H9 (cell line): ENCODE results near the gene LRFN2. TPM values are rescaled to one million over a fixed set of nuclear protein-coding genes. Genes with fewer than 3 reads are reported as not detected.

Experiments
- DNase-seq: peaks from one replicate; pipeline ENCODE4 v3.0.0-alpha.2; 2017
- H2AFZ ChIP-seq: one replicate; pipeline ENCODE4 v1.6.1; 2013; ENCODE audit warnings: mild to moderate bottlenecking, low read length, control low read depth, moderate library complexity
- H2AK5ac ChIP-seq: 2 replicates; pipeline ENCODE4 v1.6.1; 2013; ENCODE audit warnings: low read length, control low read depth, mixed read lengths; ENCODE audit not compliant: insufficient read length
- H2BK120ac ChIP-seq: one replicate; pipeline ENCODE4 v1.6.1; 2013; ENCODE audit warnings: low read depth, mild to moderate bottlenecking, low read length, control low read depth, inconsistent platforms; ENCODE audit not compliant: poor library complexity, severe bottlenecking
- H2BK12ac ChIP-seq: 2 replicates; pipeline ENCODE4 v1.6.1; 2013; ENCODE audit warnings: low read length, control low read depth, mixed read lengths, low read depth; ENCODE audit not compliant: insufficient read length
- H2BK15ac ChIP-seq: 2 replicates; pipeline ENCODE4 v1.6.1; 2013; ENCODE audit warnings: low read depth, low read length, control low read depth
- H2BK20ac ChIP-seq: one replicate; pipeline ENCODE4 v1.6.1; 2013; ENCODE audit warnings: low read depth, mild to moderate bottlenecking, low read length, control low read depth, inconsistent platforms; ENCODE audit not compliant: poor library complexity, severe bottlenecking
- H2BK5ac ChIP-seq: 2 replicates; pipeline ENCODE4 v1.6.1; 2013; ENCODE audit warnings: low read length, control low read depth, mixed read lengths; ENCODE audit not compliant: insufficient read length
- H3K14ac ChIP-seq: 2 replicates; pipeline ENCODE4 v1.6.1; 2013; ENCODE audit warnings: low read length, control low read depth; ENCODE audit not compliant: insufficient read depth
- H3K18ac ChIP-seq: 2 replicates; pipeline ENCODE4 v1.6.1; 2013; ENCODE audit warnings: low read depth, mild to moderate bottlenecking, mixed read lengths, low read length, control low read depth; ENCODE audit not compliant: insufficient read length
- H3K23ac ChIP-seq: 2 replicates; pipeline ENCODE4 v1.6.1; 2013; ENCODE audit warnings: low read length, control low read depth, mixed read lengths, low read depth; ENCODE audit not compliant: insufficient read length
- H3K23me2 ChIP-seq: 2 replicates; pipeline ENCODE4 v1.6.1; 2013; ENCODE audit warnings: low read depth, mild to moderate bottlenecking, mixed read lengths, low read length, control low read depth; ENCODE audit not compliant: insufficient read length, poor library complexity, severe bottlenecking
- H3K27ac ChIP-seq: 2 replicates; pipeline ENCODE4 v1.5.1; 2013; ENCODE audit warnings: low read length, control low read depth, mixed read lengths, low read depth; ENCODE audit not compliant: insufficient read length
- H3K27me3 ChIP-seq: 2 replicates; pipeline ENCODE4 v1.6.1; 2013; ENCODE audit warnings: low read length, control low read depth, inconsistent platforms; ENCODE audit not compliant: insufficient read depth
- H3K4ac ChIP-seq: 2 replicates; pipeline ENCODE4 v1.6.1; 2013; ENCODE audit warnings: low read depth, mild to moderate bottlenecking, control low read depth, inconsistent platforms, low read length, moderate library complexity
- H3K4me1 ChIP-seq: 2 replicates; pipeline ENCODE4 v1.6.1; 2013; ENCODE audit warnings: low read length, control low read depth, inconsistent platforms; ENCODE audit not compliant: insufficient read depth
- H3K4me2 ChIP-seq: 2 replicates; pipeline ENCODE4 v1.6.1; 2013; ENCODE audit warnings: low read length, control low read depth, mixed read lengths; ENCODE audit not compliant: insufficient read length, insufficient read depth
- H3K56ac ChIP-seq: 2 replicates; pipeline ENCODE4 v1.6.1; 2013; ENCODE audit warnings: low read depth, mild to moderate bottlenecking, mixed read lengths, low read length, control low read depth; ENCODE audit not compliant: insufficient read length
- H3K79me1 ChIP-seq: 2 replicates; pipeline ENCODE4 v1.6.1; 2013; ENCODE audit warnings: low read depth, mild to moderate bottlenecking, moderate library complexity, low read length, control low read depth, inconsistent platforms; ENCODE audit not compliant: insufficient read depth, poor library complexity, severe bottlenecking
- H3K79me2 ChIP-seq: 2 replicates; pipeline ENCODE4 v1.6.1; 2013; ENCODE audit warnings: low read length, control low read depth, inconsistent platforms; ENCODE audit not compliant: insufficient read depth
- H3K9ac ChIP-seq: 2 replicates; pipeline ENCODE4 v1.6.1; 2013; ENCODE audit warnings: low read length, control low read depth, mixed read lengths; ENCODE audit not compliant: insufficient read length; ENCODE audit errors: extremely low read depth
- H3K9me3 ChIP-seq: one replicate; pipeline ENCODE4 v1.6.1; 2013; ENCODE audit warnings: low read depth, low read length, inconsistent platforms; ENCODE audit not compliant: control insufficient read depth
- H3T11ph ChIP-seq: one replicate; pipeline ENCODE4 v1.6.1; 2013; ENCODE audit warnings: mild to moderate bottlenecking, low read length, control low read depth, inconsistent platforms
- H4K20me1 ChIP-seq: one replicate; pipeline ENCODE4 v1.6.1; 2013; ENCODE audit not compliant: control insufficient read depth, insufficient read length, insufficient read depth
- H4K5ac ChIP-seq: 2 replicates; pipeline ENCODE4 v1.6.1; 2013; ENCODE audit warnings: low read depth, mild to moderate bottlenecking, mixed read lengths, low read length, control low read depth; ENCODE audit not compliant: insufficient read length
- H4K8ac ChIP-seq: replicated peaks from 2 replicates; pipeline ENCODE4 v1.6.1; 2013; ENCODE audit warnings: low read length, control low read depth, mixed read lengths, low read depth; ENCODE audit not compliant: insufficient read length
- H4K91ac ChIP-seq: 2 replicates; pipeline ENCODE4 v1.6.1; 2013; ENCODE audit warnings: low read depth, mild to moderate bottlenecking, moderate library complexity, mixed read lengths, low read length, control low read depth; ENCODE audit not compliant: insufficient read length
- H3K27ac Mint-ChIP-seq, 3 experiments: 2 replicates in 2 of 3; 3 replicates in 1 of 3; pipeline ENCODE4 v1.8.0; 2020 to 2021; ENCODE audit warnings: mixed read lengths in 3 of 3, mild to moderate bottlenecking in 1 of 3, moderate library complexity in 1 of 3
- H3K27me3 Mint-ChIP-seq: 2 replicates; pipeline ENCODE4 v1.8.0; 2021; ENCODE audit warnings: low read depth, mild to moderate bottlenecking, moderate library complexity, mixed read lengths
- H3K36me3 Mint-ChIP-seq, 3 experiments: 2 replicates in 2 of 3; 3 replicates in 1 of 3; pipeline ENCODE4 v1.8.0; 2020 to 2021; ENCODE audit warnings: low read depth in 3 of 3, mixed read lengths in 3 of 3; ENCODE audit not compliant: insufficient read depth in 1 of 3
- H3K4me1 Mint-ChIP-seq, 2 experiments: 2 replicates each; pipeline ENCODE4 v1.8.0; 2020; ENCODE audit warnings: mixed read lengths in 2 of 2
- H3K4me3 Mint-ChIP-seq, 2 experiments: 2 replicates in 1 of 2; 3 replicates in 1 of 2; pipeline ENCODE4 v1.8.0; 2020 to 2021; ENCODE audit warnings: mild to moderate bottlenecking in 2 of 2, mixed read lengths in 2 of 2, moderate library complexity in 1 of 2
- H3K9me3 Mint-ChIP-seq, 2 experiments: 2 replicates in 1 of 2; 3 replicates in 1 of 2; pipeline ENCODE4 v1.8.0; 2020; ENCODE audit warnings: mild to moderate bottlenecking in 2 of 2, mixed read lengths in 2 of 2, moderate library complexity in 1 of 2
- WGBS: extraction: QIAGEN DNeasy Blood & Tissue Kit; methylation state at CpG from one replicate; pipeline ENCODE4 v1.1.7; 2013; ENCODE audit warnings: missing lambda C conversion rate, low lambda C conversion rate, mixed read lengths; ENCODE audit not compliant: insufficient read length; ENCODE audit errors: extremely low coverage; 5-methylcytosine and 5-hydroxymethylcytosine counted together
- total RNA-seq: library from RNA; stranded (reverse); gene quantifications from 2 replicates; pipeline ENCODE4 v1.2.1, GENCODE V29; 2021
- TF ChIP-seq, protein P1 (sequence below): fragments of 200-600 bp; sonication (generic); conservative IDR thresholded peaks from 3 replicates; pipeline ENCODE4 v1.8.0; 2021; ENCODE audit warnings: antibody characterized with exemption, mild to moderate bottlenecking

LRFN2 gene
- total RNA-seq, 1 experiment from 2014 or later, result 0.11 TPM

DNA sequence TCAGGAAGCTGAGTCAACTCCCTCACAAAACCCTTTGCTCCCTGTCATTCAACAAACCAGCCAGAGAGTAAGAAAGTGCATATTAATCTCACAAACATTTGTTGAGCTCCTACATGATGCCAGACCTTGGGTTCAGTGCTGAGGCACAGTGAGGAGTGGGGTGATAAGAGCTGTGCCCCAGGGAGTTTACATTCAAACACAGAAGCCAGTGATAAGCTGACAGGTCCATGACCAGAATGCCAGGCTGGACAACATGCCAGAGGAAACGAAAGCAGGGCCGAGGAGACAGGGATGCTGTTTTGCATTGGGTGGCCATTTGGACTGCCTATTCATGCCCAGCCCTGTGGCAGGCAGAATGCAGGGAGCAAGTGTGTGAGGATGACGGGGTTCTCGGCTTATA lies 76.7 kb downstream of the LRFN2 start:
- H3K23me2 ChIP-seq, result peaks cover 5% of the 10 kb centered on the region
- H3T11ph ChIP-seq, result no peak overlapping the region
- H4K20me1 ChIP-seq, result no peaks in the 10 kb centered on the region
- no peak overlapping the region for H2BK20ac ChIP-seq
- H3K18ac ChIP-seq, result no peak overlapping the region
- Mint-ChIP-seq H3K27ac (no peak overlapping the region; a peak in 1 of 7 replicates), H3K4me3 (no peak overlapping the region), H3K27me3 (no peaks in the 10 kb centered on the region; the same call in 1 of the 2 replicates), H3K9me3 (no peaks in the 10 kb centered on the region), H3K4me1 (peaks cover 5 to 19% of the 10 kb centered on the region in 2 experiments; a peak in 3 of 4 replicates), H3K36me3 (no peaks in the 10 kb centered on the region)
- no peaks in the 10 kb centered on the region for H3K79me2 ChIP-seq
- no peak overlapping the region for H2BK120ac ChIP-seq
- H3K4me1 ChIP-seq, result peaks cover 4% of the 10 kb centered on the region; the same call in 1 of the 2 replicates
- no peak overlapping the region for H3K27ac ChIP-seq
- no peak for DNase-seq
- no peak overlapping the region for H3K56ac ChIP-seq
- no CpG with 5 or more reads among the region's 4 CpGs for WGBS
- H3K9me3 ChIP-seq, result no peaks in the 10 kb centered on the region
- no peak overlapping the region for H2AK5ac ChIP-seq
- no peak overlapping the region for H4K91ac ChIP-seq
- H4K5ac ChIP-seq, result no peak overlapping the region
- H4K8ac ChIP-seq, result no peak overlapping the region
- H2BK15ac ChIP-seq, result no peak overlapping the region
- H2BK12ac ChIP-seq, result no peak overlapping the region
- no peak overlapping the region for H3K14ac ChIP-seq
- H2BK5ac ChIP-seq, result no peak overlapping the region
- no peak overlapping the region for H3K4ac ChIP-seq
- H3K4me2 ChIP-seq, result no peak overlapping the region
- H2AFZ ChIP-seq, result no peak overlapping the region
- no peak overlapping the region for H3K9ac ChIP-seq
- H3K27me3 ChIP-seq, result no peaks in the 10 kb centered on the region
- H3K79me1 ChIP-seq, result no peaks in the 10 kb centered on the region
- TF ChIP-seq, protein P1, sequence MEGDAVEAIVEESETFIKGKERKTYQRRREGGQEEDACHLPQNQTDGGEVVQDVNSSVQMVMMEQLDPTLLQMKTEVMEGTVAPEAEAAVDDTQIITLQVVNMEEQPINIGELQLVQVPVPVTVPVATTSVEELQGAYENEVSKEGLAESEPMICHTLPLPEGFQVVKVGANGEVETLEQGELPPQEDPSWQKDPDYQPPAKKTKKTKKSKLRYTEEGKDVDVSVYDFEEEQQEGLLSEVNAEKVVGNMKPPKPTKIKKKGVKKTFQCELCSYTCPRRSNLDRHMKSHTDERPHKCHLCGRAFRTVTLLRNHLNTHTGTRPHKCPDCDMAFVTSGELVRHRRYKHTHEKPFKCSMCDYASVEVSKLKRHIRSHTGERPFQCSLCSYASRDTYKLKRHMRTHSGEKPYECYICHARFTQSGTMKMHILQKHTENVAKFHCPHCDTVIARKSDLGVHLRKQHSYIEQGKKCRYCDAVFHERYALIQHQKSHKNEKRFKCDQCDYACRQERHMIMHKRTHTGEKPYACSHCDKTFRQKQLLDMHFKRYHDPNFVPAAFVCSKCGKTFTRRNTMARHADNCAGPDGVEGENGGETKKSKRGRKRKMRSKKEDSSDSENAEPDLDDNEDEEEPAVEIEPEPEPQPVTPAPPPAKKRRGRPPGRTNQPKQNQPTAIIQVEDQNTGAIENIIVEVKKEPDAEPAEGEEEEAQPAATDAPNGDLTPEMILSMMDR, result no peak
- no peak overlapping the region for H3K23ac ChIP-seq
